Gastrocnemius medialis (tissue), 4 donors: ENCODE results near the gene ADCY7.

Experiments
- CTCF ChIP-seq, 5 experiments: fragments of 450-650 bp in 3 of 5; fragments of 200-600 bp in 2 of 5; sonication (generic) in 2 of 5; IDR thresholded peaks in 4 of 5; conservative IDR thresholded peaks in 1 of 5; 1 replicate in 4 of 5; 2 replicates in 1 of 5; pipeline ENCODE4 v1.5.1; 2016 to 2019; ENCODE audit warnings: antibody characterized with exemption in 5 of 5, mild to moderate bottlenecking in 3 of 5, moderate library complexity in 3 of 5
- POLR2A ChIP-seq, 2 donors: fragments of 450-650 bp; IDR thresholded peaks; one replicate each; pipeline ENCODE4 v1.6.1; 2017; ENCODE audit warnings: antibody characterized with exemption in 2 of 2, mild to moderate bottlenecking in 2 of 2, moderate library complexity in 2 of 2

GRCh38 chr16:50331570-50331969 is 65.2 kb downstream of the ADCY7 start:
- TF ChIP-seq CTCF (IDR thresholded peaks at IDR 0.05 in 4 of 5, conservative IDR thresholded peaks at IDR 0.05 in 1 of 5), result no peak
- TF ChIP-seq POLR2A (IDR thresholded peaks at IDR 0.05), result no peak
